GM18861 (cell line): ENCODE results near the gene TRIP10.
A peak's percentile ranks its signal among the peaks of the same experiment; 100 is the strongest.

ENCODE experiments used
- ATAC-seq: cut with Tn5 transposase; IDR thresholded peaks from one replicate; pipeline ENCODE4 v1.9.1; 2021; ENCODE audit not compliant: unreplicated experiment

Gene TRIP10

DNA sequence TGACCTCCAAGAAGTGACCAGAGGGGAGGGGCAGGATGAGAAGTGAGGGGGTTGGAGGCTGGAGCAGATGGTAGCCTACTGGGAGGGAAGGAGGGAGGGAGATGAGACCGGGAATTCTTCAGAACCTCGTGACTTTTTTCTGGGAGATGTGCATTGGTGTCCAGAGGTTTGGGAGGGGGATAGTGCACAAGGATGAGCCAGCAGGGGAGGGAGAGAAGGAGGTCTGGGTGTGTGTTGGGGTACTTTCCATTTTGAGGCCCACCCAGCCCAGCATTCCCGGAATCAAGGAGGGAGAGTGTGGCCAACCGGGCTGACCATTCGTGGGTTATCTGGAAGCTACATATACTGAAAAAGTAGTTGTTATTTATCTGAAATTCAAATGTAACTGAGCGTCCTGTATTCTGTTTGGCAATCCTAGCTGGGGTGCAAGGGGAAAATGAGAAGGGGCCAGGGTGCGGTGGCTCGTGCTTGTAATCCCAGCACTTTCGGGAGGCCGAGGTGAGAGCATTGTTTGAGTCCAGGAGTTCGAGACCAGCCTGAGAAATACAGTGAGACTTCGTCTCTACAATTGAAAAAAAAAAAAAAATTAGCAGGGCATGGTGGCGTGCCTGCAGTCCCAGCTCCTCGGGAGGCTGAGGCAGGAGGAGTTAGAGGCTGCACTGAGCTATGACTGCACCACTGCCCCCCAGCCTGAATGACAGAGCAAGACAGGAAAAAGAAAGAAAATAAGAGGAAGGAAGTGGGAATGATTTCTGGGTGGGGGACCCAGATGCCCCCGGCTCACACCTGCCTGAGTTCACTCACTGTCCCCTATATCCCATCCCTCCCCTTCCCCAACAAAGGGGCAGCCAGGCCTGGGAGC lies 14.6 kb upstream of the TRIP10 start:
- ATAC-seq: no peak

DNA sequence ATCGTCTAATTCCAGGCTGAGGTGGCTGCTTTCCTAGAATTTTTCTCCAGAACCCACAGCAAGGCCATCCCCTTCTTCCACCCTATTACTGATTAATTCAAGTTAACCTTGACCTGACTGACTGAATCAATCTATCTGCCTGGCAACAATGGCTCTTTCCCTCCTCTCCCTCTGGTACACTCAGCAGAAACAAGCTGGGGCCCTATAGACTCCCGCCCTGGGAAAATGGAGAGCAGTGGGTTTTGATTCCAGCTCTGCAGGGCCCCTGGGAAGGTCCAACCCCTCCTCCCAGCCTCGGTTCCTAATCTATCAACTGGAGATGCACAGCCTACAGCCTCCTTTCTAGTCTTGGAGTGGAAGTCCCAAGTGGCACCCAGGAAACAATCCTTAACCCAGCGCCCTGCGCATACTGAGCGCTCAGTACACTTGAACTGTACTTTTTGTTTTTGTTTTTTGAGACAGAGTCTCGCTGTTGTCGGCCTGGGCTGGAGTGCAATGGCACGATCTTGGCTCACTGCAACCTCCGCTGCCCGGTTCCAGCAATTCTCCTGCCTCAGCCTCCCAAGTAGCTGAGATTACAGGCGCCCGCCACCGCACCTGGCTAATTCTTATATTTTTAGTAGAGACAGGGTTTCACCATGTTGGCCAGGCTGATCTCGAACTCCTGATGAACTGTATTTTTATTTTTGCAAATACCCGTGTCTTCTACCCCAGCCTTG lies 13.8 kb upstream of the TRIP10 start:
- ATAC-seq: no peak

DNA sequence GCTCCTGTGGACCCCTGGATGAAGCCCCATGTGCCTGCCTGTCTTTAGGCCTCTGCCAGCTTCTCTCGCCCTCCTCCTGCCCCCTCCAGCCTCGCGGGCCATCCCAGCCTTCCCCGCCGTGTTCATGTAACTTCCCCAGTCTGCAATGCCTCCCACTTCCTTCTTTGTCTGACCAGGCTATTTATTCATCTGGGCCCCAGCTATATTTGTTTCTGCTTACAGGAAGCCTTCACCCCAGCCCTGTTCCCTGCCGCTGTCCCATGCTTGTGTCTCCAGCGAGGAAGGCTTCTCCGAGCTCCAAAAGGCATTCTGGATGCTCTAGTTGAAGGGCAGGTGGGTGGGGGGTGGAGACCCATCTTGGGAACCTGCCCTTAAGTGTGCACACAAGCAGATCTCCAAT lies 11.1 kb upstream of the TRIP10 start:
- no peak for ATAC-seq

DNA sequence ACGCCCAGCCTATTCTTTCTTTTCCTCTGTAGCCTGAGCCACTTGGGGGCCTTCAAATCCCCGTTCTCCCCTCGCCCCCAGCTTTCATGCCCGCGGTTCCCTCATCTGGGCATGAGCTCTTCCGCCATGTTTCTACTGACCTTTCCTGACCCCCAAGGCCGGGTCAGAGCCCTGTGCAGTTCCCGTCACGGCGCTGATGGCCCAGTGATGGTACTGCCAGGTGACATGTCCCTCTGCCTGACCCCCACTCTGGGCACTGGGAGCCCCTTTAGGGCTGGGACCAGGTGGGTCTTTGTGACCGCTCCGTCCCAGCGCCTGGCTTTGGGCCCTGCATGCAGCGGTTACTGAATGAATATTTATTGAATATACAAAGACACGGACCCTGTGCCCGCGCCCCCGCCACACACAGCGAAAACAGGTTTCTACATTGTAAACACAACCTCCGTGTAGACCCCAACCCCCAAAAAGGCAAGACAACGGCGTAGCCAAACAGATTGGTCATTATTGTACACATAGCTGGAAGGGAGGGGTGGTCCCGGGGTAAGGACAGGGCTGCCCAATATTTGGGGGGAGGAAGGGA lies 9.8 kb upstream of the TRIP10 start:
- ATAC-seq: no peak

DNA sequence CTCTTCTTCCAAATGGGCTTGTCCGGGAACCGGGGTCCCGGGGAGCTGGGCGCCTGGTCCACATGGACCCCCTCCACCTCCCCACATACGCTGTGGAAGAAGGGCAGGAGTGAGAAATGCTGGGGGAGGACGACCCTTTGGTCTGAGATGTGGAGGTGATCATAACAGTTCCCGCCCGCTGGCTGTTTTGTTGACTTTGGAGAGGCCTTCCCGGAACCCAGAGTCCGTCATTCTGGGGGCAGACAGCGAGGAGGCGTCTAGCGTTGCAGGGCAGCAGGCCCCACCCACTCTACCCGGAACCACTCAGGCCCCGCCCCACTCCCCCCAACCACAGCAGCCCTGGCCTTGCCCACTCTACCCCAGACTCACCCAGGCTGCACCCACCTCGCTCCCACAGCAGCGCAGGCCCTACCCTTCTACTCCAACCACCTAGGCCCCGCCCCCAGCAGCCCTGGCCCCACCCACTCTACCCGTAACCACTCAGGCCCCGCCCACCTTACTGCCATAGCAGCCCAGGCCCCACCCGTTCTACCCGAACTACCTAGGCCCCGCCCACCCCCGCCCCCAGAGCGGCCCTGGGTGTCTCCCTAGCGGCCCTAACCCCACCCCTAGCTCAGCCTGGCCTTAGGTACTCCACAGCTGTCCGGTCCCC lies 9.2 kb upstream of the TRIP10 start:
- ATAC-seq: no peak

DNA sequence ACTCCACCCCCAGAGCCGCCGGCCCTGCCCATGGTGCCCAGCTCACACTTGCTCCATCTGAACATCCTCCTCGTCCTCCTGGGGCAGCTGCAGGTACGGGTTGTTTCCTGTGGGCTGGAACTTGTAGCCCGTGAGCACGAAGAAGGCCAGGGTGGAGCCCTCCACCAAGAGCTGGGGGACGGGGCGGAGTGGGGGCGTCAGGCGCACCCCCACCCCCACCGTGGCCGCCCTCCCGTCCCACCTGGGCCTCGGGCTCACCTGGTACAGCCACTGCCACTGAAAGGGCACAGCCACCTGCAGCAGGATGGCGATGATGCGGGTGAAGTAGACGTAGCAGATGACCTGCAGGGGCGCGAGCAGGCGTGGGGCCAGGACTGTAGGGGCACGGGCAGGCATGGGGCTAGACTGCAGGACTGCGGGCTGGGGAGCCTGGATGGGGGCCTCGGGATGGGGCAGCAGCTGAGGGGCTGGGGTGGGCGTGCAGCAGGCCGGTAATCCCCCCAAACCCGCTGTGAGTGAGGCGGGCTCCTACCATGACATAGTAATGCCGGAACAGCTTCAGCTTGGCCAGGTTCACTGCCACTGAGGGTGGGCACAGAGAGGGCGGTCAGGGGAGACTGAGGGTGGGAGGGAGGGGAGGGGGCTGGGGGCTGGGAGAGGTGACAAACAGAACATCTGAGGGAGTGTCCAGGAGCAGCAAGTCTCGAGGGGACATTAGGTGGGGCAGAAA lies 8.4 kb upstream of the TRIP10 start:
- no peak for ATAC-seq

DNA sequence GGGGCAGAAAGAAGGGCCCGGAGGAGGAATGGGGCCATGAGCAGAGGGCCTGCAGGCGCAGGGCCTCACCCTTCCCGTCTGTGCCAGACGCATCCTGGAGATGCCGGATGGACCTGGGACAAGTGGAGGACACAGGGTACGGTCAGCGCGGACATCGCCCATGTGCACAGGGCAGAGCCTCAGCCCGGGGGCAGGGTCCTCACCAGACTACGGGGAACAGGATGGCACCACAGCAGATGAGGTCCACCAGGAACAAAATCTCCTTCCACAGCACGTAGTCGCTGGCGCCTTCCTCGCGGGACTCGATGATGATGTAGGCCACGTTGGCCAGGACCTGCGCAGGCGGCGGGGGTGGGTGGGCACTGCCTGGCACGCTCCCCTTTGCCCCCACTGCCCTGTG lies 7.7 kb upstream of the TRIP10 start:
- no peak for ATAC-seq

DNA sequence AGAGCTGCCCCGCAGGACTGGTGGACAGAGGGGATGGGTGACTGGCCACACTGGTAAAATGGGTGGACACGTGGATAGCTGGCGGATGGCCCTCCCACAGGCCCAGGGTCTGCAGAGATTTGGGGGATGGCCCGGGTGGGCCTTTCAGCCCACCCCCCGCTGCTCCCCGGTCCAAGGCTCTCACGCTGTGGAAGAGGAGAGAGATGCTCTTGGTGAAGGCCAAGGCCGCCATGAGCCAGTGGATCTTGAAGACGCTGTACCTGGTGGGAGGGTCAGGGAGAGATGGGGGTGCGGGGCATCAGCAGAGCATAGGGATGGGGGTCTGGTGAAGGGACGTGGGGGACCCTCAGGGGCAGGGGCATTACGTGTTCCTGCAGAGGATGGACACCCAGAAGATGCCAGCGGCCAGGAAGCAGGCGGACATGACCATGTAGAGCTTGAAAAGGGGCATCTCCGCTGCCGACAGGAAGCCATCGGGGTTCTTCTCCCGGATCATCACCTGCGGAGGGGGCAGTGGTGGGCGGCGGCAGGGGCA lies 6.6 kb upstream of the TRIP10 start:
- no peak for ATAC-seq

DNA sequence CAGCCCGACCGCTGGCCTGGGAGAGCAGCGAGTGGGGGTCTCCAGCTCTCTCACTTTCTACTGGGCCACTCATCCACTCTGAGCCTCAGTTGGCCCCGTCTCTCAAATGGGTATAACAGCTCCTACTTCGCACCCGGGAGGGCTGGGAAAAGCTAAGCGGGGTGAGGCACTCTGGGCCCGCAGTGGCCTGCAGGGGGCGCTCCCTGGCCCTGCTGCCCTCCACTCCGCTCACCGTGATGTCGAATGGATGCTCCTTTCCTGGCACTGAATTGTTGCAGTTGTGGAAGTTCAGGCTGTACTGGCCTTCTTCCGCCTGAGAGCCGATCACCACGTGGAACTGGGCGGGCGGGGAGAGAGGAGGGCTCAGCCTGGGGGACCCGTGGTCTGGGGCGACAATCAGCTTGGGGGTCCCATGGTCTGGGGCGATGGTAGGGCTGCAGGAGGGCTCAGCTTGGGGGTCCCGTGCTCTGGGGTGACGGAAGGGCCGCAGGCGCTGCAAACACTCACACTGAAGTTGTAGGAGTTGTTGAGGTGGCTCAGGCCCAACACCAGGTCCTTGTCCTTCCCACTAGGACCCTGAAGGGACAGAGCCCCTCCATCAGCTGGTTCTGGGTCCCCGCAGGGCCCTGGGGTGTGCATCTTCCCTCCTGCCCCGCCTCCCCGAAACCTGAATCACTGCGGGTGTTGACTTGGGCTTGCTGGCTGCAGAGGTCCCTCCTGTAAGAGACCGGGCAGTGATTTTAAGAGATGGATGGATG lies 6.0 kb upstream of the TRIP10 start:
- no peak for ATAC-seq

DNA sequence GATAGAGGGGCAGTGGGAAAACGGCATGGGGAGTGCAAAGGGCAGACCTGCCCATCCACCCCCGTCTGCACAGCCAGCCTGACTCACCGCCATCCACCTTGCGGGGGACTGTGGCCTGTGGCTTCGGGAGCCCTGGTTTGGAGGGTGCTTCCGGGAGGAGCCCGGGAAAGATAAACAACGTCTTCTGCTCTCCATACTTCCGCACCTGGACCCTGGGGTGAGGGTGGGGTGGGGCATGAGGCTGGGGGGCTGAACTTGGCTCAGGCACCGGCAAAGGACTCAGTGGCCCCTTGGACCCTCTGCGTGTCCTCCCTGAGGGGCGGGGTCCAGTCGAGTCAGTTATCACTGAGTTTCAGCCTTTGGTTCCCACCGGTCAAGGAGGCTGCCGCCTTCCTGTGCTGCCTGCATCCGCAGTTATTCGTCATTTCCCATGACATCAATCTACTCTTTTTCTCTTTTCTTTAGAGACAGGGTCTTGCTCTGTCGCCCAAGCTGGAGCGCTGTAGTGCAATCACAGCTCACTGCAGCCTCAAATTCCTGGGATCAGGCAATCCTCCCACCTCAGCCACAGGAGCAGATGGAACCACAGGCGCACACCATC lies 5.3 kb upstream of the TRIP10 start:
- no peak for ATAC-seq

DNA sequence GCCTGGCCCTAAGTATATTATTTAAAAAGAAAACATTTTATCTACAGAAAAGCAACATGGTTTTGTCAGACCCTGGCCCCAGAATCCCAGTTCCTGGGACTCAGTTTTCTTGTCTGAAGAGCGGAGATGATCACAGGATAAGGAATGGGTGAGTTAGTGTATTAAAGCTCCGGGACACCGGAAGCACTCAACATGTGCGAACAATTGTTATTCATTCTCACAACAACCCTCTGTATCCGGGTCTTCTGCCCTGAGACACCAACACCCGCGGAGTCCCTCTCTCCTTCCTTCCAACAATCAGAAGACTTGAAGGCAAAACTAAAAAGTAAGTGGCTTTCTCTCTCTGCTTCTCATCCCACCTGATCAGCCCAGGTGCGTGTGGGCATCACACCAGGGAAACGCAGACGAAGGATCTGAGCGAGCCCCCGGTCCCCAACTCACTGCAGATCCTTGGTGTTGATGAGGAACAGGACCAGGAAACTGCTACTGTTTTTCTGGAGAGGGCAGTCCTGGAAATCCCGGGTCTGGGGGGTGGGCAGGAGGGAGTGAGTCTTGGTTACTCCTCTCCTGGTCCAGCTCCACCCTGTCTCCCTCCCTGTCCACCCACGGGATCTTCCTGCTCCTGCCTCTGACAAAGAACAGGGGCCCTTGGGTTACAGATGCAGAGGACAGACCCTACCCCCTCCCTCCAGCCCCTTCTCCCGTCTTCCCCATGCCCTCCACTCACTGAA lies 4.1 kb upstream of the TRIP10 start:
- no peak for ATAC-seq

DNA sequence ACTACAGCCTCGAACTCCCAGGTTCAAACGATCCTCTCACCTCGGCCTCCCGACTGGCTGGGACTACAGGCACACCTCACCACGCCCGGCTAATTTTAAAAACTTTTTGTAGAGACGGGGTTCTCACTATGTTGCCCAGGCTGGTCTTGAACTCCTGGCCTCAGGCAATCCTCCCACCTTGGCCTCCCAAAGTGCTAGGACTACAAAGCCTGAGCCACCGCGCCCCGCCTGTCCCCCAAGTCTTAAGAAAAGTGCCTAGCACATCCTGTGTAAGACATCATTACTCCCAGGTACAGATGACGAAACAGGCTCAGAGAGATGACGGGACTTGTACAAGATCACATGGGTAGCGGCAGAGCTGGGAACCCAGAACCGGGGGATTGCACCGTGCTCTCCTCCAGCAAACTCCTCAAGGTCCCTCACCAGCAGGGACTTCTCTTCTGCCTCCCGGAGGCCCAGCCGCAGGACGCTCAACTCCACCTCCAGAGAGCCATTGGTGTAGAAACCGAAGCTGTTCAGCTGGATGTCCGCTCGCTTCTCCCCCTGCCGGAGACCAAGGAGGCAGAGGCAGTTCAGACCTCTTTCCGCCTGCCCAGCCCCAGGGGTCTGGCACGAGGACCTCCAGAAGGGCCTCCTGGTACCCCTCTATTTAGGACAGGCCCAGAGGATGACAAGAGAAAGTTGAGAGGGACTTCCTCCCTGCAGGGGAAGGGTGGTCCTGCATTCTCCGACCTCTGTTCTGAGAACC lies 3.1 kb upstream of the TRIP10 start:
- ATAC-seq: no peak

DNA sequence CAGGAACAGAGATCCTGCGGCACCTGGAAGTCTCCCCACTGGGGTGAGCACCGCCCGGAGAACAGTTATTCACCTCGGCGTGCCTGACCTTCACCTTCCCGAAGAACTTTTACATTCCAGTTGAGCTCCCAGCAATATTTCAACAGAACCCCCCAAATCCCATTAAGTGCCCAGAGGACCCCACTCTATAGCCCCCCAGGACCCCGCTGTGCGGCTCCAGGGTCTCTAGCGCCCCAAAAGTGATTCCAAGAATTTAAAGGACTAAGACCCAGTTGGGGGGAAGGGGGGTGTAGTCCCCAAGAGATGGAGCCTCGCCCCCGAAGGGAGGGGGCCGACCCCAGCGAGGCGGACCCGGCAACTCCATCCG lies 2.6 kb upstream of the TRIP10 start:
- no peak for ATAC-seq

DNA sequence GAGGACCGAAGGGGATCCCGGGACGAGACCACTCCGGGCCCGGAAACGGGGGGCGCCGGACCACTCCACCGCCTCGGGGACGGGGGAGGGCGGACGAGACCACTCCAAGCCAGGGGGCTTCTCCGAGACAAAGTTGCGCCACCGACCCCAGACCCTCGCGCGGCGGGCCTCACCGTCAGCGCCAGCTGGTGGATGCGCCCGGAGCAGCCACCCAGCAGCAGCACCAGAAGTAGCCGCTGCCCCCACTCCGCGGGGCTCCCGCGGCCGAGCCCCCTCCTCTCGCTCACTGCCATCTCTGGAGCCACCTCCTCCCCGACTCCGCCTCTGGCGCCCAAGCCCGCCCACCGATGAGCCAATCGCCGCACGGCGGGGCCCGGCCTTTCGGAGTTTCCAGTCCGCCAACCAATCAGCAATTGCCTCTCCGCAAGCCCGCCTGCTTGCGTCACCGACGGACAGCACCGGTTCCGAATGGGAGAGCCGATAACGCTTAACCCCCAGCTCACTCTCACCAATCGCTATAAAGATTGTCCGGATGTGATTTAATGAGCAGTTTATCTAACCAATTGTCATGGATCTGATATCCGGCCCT lies 2.1 kb upstream of the TRIP10 start, which contains the start of gene GPR108:
Gene GPR108, minus strand, starts transcription at position 297 of the 589 bp plus-strand sequence. Its CDS starts 4 bp downstream, at position 293.
- peak; percentile 59 for ATAC-seq

DNA sequence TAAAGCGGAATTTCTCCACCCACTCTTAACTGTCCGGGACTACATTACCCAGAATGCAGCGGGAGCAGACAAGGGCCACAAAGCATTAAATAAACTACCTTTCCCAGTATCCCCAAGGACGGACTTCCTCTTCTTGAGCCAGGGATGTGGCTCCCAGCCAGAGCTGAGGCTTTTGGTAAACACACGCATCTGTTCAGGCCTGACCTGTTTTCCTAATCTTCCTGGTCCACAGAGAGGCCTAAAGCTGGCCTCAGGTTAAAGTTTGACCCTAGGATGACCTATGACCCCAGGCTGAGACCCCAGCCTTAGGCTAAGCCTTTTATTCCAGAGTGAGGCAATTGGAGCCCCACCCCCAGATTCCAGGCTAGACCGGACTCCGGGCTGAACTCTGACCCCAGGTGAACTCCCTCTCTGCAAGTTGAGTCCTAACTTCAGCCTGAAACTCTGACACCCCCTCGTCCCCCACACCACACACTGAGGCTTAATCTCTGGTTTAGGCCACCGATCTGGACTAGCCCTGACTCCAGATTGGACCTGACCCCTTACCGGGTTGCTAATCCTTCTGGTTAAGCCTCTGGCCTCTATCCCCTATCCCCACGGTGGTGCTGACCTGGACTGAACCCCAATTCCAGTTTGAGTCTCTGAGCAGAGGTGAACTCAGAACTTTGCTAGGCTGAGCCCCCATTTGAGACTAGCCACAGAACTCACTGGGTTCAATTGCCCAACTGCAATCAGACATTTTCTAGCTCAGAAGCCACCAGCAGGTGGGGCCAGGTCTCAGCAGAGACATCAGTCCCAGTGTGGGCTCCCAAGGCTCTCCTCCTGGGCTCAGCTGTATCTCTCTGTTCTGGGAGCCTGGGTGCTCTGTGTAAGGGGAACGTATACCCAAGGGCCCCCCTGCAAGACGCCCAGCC lies 1.4 kb upstream of the TRIP10 start:
- no peak for ATAC-seq

DNA sequence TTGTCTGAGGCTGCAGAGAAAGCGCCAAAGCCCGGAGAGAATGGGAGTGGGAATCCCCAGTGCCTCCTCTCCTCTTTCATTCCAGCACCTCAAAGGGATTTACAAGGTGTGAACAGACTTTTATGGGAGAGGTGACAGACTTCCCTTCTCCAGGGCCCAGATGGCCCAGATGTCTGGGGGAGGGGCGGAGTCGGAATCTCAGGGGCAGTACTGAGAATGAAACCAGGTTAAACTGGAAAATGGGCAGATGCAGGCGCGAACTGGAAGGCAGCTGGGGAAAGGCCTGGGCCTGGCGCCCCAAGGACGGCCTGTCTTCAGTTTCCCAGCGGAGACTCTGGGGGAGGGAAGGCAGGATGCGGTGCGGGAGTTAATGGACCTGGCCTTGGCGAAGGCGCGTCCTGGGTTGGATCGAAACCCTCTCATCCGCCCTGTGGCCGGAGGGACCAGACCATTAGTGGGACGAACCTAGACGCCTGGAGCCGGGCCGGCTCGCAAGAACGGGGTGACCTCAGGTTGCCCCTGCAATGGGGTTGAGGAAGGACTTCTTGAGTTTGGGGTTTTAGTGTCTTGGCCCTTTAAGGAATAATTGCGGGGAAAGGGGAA lies 592 bp upstream of the TRIP10 start:
- ATAC-seq: no peak
